Nephron (organoid): Measurements from ENCODE around the gene C19orf18.

Experiments used
- H3K27ac Mint-ChIP-seq, 3 experiments: 2 replicates each; pipeline ENCODE4 v1.8.0; 2020; ENCODE audit warnings: mixed read lengths in 3 of 3, mild to moderate bottlenecking in 2 of 3, moderate library complexity in 1 of 3
- H3K27me3 Mint-ChIP-seq: 2 replicates; pipeline ENCODE4 v1.8.0; 2021; ENCODE audit warnings: low read depth, mild to moderate bottlenecking, moderate library complexity, mixed read lengths
- H3K36me3 Mint-ChIP-seq: 2 replicates; pipeline ENCODE4 v1.8.0; 2020; ENCODE audit warnings: low read depth, mixed read lengths
- H3K4me1 Mint-ChIP-seq: 2 replicates; pipeline ENCODE4 v1.8.0; 2020; ENCODE audit warnings: mixed read lengths
- H3K4me3 Mint-ChIP-seq, 3 experiments: 2 replicates each; pipeline ENCODE4 v1.8.0; 2020; ENCODE audit warnings: mild to moderate bottlenecking in 3 of 3, mixed read lengths in 3 of 3, moderate library complexity in 2 of 3
- H3K9me3 Mint-ChIP-seq: 2 replicates; pipeline ENCODE4 v1.8.0; 2020; ENCODE audit warnings: mixed read lengths
- TF ChIP-seq, protein P1 (sequence below), 3 experiments: fragments of 200-600 bp; sonication (generic); IDR thresholded peaks; one replicate each; pipeline ENCODE4 v1.5.0; 2021; ENCODE audit warnings: antibody characterized with exemption in 3 of 3; ENCODE audit not compliant: unreplicated experiment in 3 of 3

C19orf18 gene

DNA sequence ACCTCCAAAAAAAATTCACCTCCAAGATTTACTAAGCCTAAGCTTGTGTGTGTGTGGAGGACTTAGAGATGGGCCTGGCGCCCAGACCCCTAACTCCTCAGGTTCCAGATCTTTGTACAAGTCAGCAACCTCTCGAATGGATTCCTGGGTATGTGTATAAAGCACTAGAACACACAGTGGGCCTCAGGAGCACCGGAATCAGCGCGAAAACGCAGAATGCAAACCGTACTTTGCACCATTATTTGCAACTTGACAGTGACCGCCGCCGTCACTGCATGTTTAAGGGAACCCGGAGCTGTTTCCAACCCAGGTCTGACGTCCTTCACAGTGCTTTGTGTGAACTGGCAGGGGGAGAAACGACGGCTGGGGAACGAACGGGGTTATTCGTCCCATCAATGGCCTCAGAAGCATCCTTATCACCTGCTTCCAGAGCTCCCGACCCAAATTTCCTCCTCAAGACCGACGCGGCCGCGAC lies 27.6 kb upstream of the C19orf18 start:
- Mint-ChIP-seq H3K27ac (peak overlapping the region; percentile 91 to 97 (median 95)), H3K9me3 (peaks cover 86% of the 10 kb centered on the region), H3K4me1 (peaks cover 11% of the 10 kb centered on the region), H3K36me3 (peaks cover 96% of the 10 kb centered on the region), H3K27me3 (peaks cover 4% of the 10 kb centered on the region), H3K4me3 (peak overlapping the region; percentile 79 to 93 (median 85))
- TF ChIP-seq, protein P1, sequence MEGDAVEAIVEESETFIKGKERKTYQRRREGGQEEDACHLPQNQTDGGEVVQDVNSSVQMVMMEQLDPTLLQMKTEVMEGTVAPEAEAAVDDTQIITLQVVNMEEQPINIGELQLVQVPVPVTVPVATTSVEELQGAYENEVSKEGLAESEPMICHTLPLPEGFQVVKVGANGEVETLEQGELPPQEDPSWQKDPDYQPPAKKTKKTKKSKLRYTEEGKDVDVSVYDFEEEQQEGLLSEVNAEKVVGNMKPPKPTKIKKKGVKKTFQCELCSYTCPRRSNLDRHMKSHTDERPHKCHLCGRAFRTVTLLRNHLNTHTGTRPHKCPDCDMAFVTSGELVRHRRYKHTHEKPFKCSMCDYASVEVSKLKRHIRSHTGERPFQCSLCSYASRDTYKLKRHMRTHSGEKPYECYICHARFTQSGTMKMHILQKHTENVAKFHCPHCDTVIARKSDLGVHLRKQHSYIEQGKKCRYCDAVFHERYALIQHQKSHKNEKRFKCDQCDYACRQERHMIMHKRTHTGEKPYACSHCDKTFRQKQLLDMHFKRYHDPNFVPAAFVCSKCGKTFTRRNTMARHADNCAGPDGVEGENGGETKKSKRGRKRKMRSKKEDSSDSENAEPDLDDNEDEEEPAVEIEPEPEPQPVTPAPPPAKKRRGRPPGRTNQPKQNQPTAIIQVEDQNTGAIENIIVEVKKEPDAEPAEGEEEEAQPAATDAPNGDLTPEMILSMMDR (IDR thresholded peaks at IDR 0.05; ENCODE audit: unreplicated experiment in 3 of 3), result no peak

DNA sequence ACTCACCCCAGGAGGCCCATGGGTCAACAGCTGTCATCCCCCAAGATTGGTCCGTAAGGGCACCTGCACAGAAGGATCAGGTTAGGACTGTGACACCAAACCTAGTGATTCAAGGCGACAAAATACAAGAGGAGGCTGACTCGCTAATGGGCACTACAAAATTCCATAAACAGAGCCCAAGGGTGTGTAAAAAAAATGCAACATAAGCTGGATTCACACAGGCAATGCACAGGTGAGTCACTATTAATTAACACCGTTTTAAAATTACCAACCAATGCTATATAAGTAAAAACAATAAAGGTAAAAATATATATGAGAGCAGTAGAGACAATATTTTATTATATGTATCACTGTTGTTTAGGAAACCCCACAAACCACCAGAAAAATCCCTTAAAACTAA lies 26.3 kb upstream of the C19orf18 start:
- H3K4me1 Mint-ChIP-seq, result peaks cover 11% of the 10 kb centered on the region
- peak overlapping the region; percentile 79 to 93 (median 85) for H3K4me3 Mint-ChIP-seq

DNA sequence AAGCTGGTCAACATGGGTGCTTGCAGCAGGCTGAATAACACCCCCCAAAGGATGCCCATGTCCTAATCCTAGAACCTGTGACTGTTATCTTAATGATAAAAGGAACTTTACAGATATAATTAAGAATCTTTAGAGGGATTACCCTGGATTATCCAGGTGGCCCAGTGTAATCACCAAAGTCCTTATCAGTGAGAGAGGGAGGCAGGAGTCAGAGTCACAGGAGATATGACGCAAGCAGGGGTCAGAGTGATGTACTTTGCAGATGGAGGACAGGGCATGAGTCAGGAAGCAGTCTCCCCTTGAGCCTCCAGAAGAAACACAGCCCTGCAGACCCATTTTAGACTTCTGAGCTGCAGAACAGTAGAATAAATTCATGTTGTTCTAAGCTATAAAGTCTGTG lies 18.5 kb upstream of the C19orf18 start:
- Mint-ChIP-seq H3K27me3 (peaks cover 4% of the 10 kb centered on the region), H3K27ac (no peak overlapping the region), H3K9me3 (peaks cover 86% of the 10 kb centered on the region), H3K36me3 (peaks cover 100% of the 10 kb centered on the region), H3K4me3 (no peak overlapping the region), H3K4me1 (no peaks in the 10 kb centered on the region)
- TF ChIP-seq, protein P1 (IDR thresholded peaks at IDR 0.05; ENCODE audit: unreplicated experiment in 3 of 3), result no peak

More for the DNA sequence above, 26.3 kb upstream of the C19orf18 start:
- peaks cover 4% of the 10 kb centered on the region for H3K27me3 Mint-ChIP-seq
- peaks cover 96% of the 10 kb centered on the region for H3K36me3 Mint-ChIP-seq
- TF ChIP-seq, protein P1 (IDR thresholded peaks at IDR 0.05; ENCODE audit: unreplicated experiment in 3 of 3), result no peak
- H3K9me3 Mint-ChIP-seq, result peaks cover 88% of the 10 kb centered on the region
- H3K27ac Mint-ChIP-seq, result peak overlapping the region in 2 of 3 experiments; percentile 91 to 95

DNA sequence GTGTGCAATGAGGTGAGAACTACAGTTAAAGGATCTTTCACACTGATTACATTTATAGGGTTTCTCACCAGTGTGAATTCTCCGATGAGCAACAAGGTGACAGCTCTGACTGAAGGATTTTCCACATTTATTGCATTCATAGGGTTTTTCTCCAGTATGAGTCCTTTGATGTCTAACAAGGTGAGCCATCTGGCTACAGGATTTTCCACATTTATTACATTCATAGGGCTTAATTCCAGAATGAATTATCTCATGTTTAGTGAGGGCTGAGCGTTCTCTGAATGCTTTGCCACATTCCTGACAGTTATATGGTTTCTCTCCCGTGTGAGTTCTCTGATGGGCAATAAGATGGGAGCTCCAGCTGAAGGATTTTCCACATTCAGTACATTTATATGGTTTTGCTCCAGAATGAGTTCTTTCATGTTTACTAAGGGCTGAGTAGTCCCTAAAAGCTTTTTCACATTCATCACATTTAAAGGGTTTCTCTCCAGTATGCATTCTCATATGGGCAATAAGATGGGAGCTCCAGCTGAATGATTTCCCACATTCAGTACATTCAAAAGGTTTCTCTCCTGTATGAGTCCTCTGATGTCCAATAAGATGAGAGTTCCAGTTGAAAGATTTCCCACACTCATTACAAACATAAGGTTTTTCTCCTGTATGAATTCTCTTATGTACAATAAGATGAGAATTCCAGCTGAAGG lies 4.4 kb upstream of the C19orf18 start:
- peaks cover 5% of the 10 kb centered on the region for H3K27me3 Mint-ChIP-seq
- no peak overlapping the region for H3K27ac Mint-ChIP-seq
- H3K9me3 Mint-ChIP-seq, result peaks cover 97% of the 10 kb centered on the region
- TF ChIP-seq, protein P1 (IDR thresholded peaks at IDR 0.05; ENCODE audit: unreplicated experiment in 3 of 3), result no peak
- peaks cover 100% of the 10 kb centered on the region for H3K36me3 Mint-ChIP-seq
- no peaks in the 10 kb centered on the region for H3K4me1 Mint-ChIP-seq
- H3K4me3 Mint-ChIP-seq, result no peak overlapping the region

DNA sequence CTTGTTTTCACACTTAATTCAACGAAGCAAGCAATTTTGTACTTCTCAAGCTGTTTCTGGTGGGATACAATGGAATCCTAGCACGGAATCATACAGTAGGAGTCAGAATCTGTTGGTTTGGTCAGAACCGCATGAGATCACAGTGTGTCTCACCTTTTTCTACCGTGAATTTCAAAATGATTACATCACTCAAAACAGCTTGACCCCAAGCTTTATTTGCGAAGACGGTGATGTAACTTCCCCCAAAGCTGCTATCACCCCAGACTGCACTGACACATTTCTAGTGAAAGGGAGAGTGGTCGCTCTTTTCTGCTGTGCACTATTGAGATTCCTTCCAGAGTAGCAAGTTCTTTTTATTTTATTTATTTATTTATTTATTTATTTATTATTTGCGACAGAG lies 9.6 kb downstream of the C19orf18 start:
- TF ChIP-seq, protein P1 (IDR thresholded peaks at IDR 0.05; ENCODE audit: unreplicated experiment in 3 of 3), result no peak
- H3K27me3 Mint-ChIP-seq, result no peaks in the 10 kb centered on the region
- H3K4me1 Mint-ChIP-seq, result no peaks in the 10 kb centered on the region
- H3K27ac Mint-ChIP-seq, result no peak overlapping the region
- H3K36me3 Mint-ChIP-seq, result peaks cover 48% of the 10 kb centered on the region
- no peak overlapping the region for H3K4me3 Mint-ChIP-seq
- peaks cover 52% of the 10 kb centered on the region for H3K9me3 Mint-ChIP-seq

DNA sequence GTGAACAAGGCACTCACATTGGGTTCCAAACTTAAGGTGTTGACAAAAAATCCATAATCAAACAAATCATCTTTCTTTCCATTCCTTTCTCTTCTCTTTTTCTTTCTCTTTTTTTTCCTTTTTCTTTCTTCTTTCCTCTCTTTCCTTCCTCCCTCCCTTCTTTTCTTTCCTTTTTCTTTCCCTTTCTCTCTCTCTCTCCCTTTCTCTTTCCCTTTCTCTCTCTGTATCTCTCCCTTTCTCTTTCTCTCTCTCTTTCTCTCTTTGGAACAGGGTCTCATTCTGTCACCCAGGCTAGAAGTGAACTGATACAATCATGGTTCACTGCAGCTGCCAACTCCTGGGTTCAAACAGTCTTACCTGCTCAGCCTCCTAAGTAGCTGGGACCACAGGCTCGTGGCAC lies 12.5 kb downstream of the C19orf18 start:
- peaks cover 48% of the 10 kb centered on the region for H3K36me3 Mint-ChIP-seq
- H3K4me1 Mint-ChIP-seq, result no peaks in the 10 kb centered on the region
- H3K9me3 Mint-ChIP-seq, result peaks cover 49% of the 10 kb centered on the region
- H3K27ac Mint-ChIP-seq, result no peak overlapping the region
- H3K27me3 Mint-ChIP-seq, result no peaks in the 10 kb centered on the region
- TF ChIP-seq, protein P1 (IDR thresholded peaks at IDR 0.05; ENCODE audit: unreplicated experiment in 3 of 3), result no peak
- no peak overlapping the region for H3K4me3 Mint-ChIP-seq
